ENCODE measurements around the gene AREG. TPM values are rescaled to one million over a fixed set of nuclear protein-coding genes. Genes with fewer than 3 reads are reported as not detected.

Gene AREG
- total RNA-seq, 1 experiment from 2014 or later = 739 TPM

DNA sequence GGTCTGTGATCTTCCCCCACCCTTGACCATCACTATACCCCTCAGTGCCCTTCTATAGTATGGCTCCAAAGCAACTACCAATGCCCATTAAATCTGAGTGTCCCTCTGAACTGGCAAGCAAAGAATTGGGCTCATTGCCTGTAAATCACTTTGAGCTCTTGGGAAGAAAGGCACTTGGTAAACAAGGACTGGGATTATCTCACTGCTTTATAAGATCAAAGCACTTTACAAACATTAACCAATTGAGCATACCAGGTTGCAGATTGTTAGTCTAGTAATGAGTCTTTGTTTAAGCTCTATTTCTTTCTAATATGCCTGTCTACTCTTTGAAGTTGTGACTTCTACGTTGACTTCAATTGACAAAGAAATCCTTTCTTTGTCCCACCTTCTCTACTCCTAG, 34.1 kb downstream of the AREG start:
- Histone ChIP-seq H3K4me1 (ENCODE audit: control insufficient read depth in 1 of 2, insufficient read depth in 2 of 2, low read length in 2 of 2) (peaks cover 0 to 8% of the 10 kb centered on the region in 2 experiments; a peak in 1 of 4 replicates), H2AFZ (ENCODE audit: low read depth, low read length, poor library complexity, severe bottlenecking) (no peak overlapping the region), H3K9me2 (ENCODE audit: insufficient read depth) (no peaks in the 10 kb centered on the region), H3K79me2 (ENCODE audit: insufficient read depth, low read length) (no peaks in the 10 kb centered on the region), H3K27me3 (ENCODE audit: insufficient read depth, low read length) (no peaks in the 10 kb centered on the region), H3K9me3 (ENCODE audit: control insufficient read depth in 1 of 2, insufficient read depth in 1 of 2, low read depth in 1 of 2, low read length in 2 of 2) (no peaks in the 10 kb centered on the region), H4K20me1 (ENCODE audit: insufficient read depth) (no peaks in the 10 kb centered on the region), H3K27ac (ENCODE audit: low read depth, low read length) (no peak overlapping the region), H3K36me3 (ENCODE audit: control insufficient read depth in 1 of 2, insufficient read depth in 2 of 2, low read length in 2 of 2) (no peaks in the 10 kb centered on the region), H3K4me2 (ENCODE audit: low read length) (no peak overlapping the region), H3K4me3 (replicated peaks in 1 of 2; ENCODE audit: low read depth in 1 of 2, low read length in 2 of 2) (no peak overlapping the region), H3K9ac (ENCODE audit: low read length) (no peak overlapping the region)
- POLR2A ChIA-PET = interaction anchor here (1.1 kb wide), 1 partner anchor 29 kb away, joined by 3 read pairs; no protein-coding TSS in a partner anchor
- DNase-seq (ENCODE audit: low read depth, low spot score) (no peak), ATAC-seq (no peak)
- TF ChIP-seq ZNF274 (IDR thresholded peaks at IDR 0.05; ENCODE audit: low read depth, low read length) = no peak
- TF ChIP-seq SRF (IDR thresholded peaks at IDR 0.05; ENCODE audit: low read depth) = no peak
- TF ChIP-seq EGR1 (IDR thresholded peaks at IDR 0.05; ENCODE audit: low read depth) = no peak
- no TSS peak for BruUV-seq (replicated peaks)
- CTCF ChIA-PET = no interaction called here
- RAD21 ChIA-PET (ENCODE audit: low non-redundant PET in 1 of 2, low total read pairs in 2 of 2, uncharacterized antibody in 2 of 2, unreplicated experiment in 2 of 2) = no interaction called here
- intact Hi-C loops (cut with micrococcal nuclease) = no loop called here

DNA sequence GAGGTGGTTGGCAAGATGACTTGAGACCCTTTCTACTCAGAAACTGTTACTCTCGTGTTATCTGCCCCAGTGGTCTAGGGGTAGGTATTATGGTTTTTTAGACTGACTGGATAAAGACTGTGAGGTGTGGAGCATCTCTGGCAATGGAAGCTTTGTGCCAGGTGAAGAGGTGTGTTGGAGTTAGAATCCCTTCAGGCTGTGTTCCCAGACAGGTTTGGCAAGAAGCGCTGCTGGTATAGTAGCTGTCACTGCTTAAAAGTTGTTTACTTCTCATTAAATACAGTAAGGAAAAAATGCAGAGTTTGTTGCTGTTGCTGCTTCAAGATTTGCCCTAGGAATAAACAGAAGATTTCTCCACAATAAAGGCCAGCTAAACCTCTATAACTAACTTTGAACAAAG, 35.3 kb downstream of the AREG start:
- Histone ChIP-seq H2AFZ (ENCODE audit: low read depth, low read length, poor library complexity, severe bottlenecking) (no peak overlapping the region), H3K4me2 (ENCODE audit: low read length) (no peak overlapping the region), H3K9me2 (ENCODE audit: insufficient read depth) (no peaks in the 10 kb centered on the region), H3K9me3 (ENCODE audit: control insufficient read depth in 1 of 2, insufficient read depth in 1 of 2, low read depth in 1 of 2, low read length in 2 of 2) (no peaks in the 10 kb centered on the region), H3K4me3 (replicated peaks in 1 of 2; ENCODE audit: low read depth in 1 of 2, low read length in 2 of 2) (no peak overlapping the region), H4K20me1 (ENCODE audit: insufficient read depth) (no peaks in the 10 kb centered on the region), H3K27ac (ENCODE audit: low read depth, low read length) (no peak overlapping the region), H3K9ac (ENCODE audit: low read length) (no peak overlapping the region), H3K4me1 (ENCODE audit: control insufficient read depth in 1 of 2, insufficient read depth in 2 of 2, low read length in 2 of 2) (no peaks in the 10 kb centered on the region), H3K79me2 (ENCODE audit: insufficient read depth, low read length) (no peaks in the 10 kb centered on the region), H3K27me3 (ENCODE audit: insufficient read depth, low read length) (no peaks in the 10 kb centered on the region), H3K36me3 (ENCODE audit: control insufficient read depth in 1 of 2, insufficient read depth in 2 of 2, low read length in 2 of 2) (no peaks in the 10 kb centered on the region)
- TF ChIP-seq EGR1 (IDR thresholded peaks at IDR 0.05; ENCODE audit: low read depth) = no peak
- no peak for TF ChIP-seq POLR2A (IDR thresholded peaks at IDR 0.05; ENCODE audit: borderline replicate concordance, extremely low read depth, insufficient read depth, insufficient read length)
- no peak for TF ChIP-seq SIN3A (IDR thresholded peaks at IDR 0.05; ENCODE audit: low read depth)
- TF ChIP-seq, protein P1, sequence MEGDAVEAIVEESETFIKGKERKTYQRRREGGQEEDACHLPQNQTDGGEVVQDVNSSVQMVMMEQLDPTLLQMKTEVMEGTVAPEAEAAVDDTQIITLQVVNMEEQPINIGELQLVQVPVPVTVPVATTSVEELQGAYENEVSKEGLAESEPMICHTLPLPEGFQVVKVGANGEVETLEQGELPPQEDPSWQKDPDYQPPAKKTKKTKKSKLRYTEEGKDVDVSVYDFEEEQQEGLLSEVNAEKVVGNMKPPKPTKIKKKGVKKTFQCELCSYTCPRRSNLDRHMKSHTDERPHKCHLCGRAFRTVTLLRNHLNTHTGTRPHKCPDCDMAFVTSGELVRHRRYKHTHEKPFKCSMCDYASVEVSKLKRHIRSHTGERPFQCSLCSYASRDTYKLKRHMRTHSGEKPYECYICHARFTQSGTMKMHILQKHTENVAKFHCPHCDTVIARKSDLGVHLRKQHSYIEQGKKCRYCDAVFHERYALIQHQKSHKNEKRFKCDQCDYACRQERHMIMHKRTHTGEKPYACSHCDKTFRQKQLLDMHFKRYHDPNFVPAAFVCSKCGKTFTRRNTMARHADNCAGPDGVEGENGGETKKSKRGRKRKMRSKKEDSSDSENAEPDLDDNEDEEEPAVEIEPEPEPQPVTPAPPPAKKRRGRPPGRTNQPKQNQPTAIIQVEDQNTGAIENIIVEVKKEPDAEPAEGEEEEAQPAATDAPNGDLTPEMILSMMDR (IDR thresholded peaks at IDR 0.05 in 2 of 3, conservative IDR thresholded peaks at IDR 0.05 in 1 of 3; ENCODE audit: borderline replicate concordance in 1 of 3, insufficient read depth in 1 of 3, low read depth in 2 of 3, low read length in 2 of 3) = no peak
- TF ChIP-seq SP1 (IDR thresholded peaks at IDR 0.05; ENCODE audit: low read depth) = no peak
- no peak for TF ChIP-seq ZNF274 (IDR thresholded peaks at IDR 0.05; ENCODE audit: low read depth, low read length)
- TF ChIP-seq, protein P2, sequence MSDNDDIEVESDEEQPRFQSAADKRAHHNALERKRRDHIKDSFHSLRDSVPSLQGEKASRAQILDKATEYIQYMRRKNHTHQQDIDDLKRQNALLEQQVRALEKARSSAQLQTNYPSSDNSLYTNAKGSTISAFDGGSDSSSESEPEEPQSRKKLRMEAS (IDR thresholded peaks at IDR 0.05) = no peak
- TF ChIP-seq POLR2AphosphoS5 (IDR thresholded peaks at IDR 0.05; ENCODE audit: low read depth, low read length) = no peak
- BruUV-seq (replicated peaks) = no TSS peak
- RAD21 ChIA-PET (ENCODE audit: low non-redundant PET in 1 of 2, low total read pairs in 2 of 2, uncharacterized antibody in 2 of 2, unreplicated experiment in 2 of 2) = no interaction called here
- CTCF ChIA-PET = no interaction called here
- ATAC-seq (no peak), DNase-seq (ENCODE audit: low read depth, low spot score) (no peak)
- intact Hi-C loops (cut with micrococcal nuclease) = no loop called here
- POLR2A ChIA-PET = no interaction called here

Data from HCT116 (cell line).